Measurements from ENCODE around the gene FAM180A. TPM values are rescaled to one million over a fixed set of nuclear protein-coding genes. Genes with fewer than 3 reads are reported as not detected.

The FAM180A gene
- total and polyA plus RNA-seq, 9 of the 15 experiments (the other 6 are each of a cell fraction or from before 2014, with no cell fraction given), result not detected

GRCh38 chr7:135756191-135756590 lies 7.6 kb upstream of the FAM180A start (continued):
- TF ChIP-seq SMARCB1 (IDR thresholded peaks at IDR 0.05; ENCODE audit: insufficient read length, low read depth) (no peak), ARID4B (CRISPR knock-in tag; IDR thresholded peaks at IDR 0.05) (no peak), SMARCC2 (IDR thresholded peaks at IDR 0.05; ENCODE audit: low read depth) (no peak), BCOR (IDR thresholded peaks at IDR 0.05) (no peak), POLR2AphosphoS5 (IDR thresholded peaks at IDR 0.05; ENCODE audit: control insufficient read depth, insufficient read depth, low read depth, low read length) (no peak), TOE1 (IDR thresholded peaks at IDR 0.05; ENCODE audit: borderline replicate concordance) (no peak), TOE1 (CRISPR knock-in tag; IDR thresholded peaks at IDR 0.05; ENCODE audit: borderline replicate concordance, low read depth) (no peak)

- no peak for ATAC-seq
- FAIRE-seq, result no peak
- POLR2A ChIA-PET, result interaction anchor here (1.1 to 1.5 kb wide), 2 partner anchors 11 to 15 kb away, joined by 3 to 4 read pairs; no protein-coding TSS in a partner anchor
- TF ChIP-seq, protein P1, sequence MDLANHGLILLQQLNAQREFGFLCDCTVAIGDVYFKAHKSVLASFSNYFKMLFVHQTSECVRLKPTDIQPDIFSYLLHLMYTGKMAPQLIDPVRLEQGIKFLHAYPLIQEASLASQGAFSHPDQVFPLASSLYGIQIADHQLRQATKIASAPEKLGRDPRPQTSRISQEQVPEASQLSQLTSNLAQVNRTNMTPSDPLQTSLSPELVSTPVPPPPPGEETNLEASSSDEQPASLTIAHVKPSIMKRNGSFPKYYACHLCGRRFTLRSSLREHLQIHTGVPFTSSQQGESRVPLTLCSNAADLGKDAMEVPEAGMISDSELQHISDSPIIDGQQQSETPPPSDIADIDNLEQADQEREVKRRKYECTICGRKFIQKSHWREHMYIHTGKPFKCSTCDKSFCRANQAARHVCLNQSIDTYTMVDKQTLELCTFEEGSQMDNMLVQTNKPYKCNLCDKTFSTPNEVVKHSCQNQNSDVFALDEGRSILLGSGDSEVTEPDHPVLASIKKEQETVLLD (IDR thresholded peaks at IDR 0.05), result no peak
- TF ChIP-seq CCAR2 (IDR thresholded peaks at IDR 0.05; ENCODE audit: low read depth, low read length) (no peak), CBX3 (IDR thresholded peaks at IDR 0.05; ENCODE audit: borderline replicate concordance in 1 of 2, low read length in 2 of 2) (no peak), ZNF311 (CRISPR knock-in tag; IDR thresholded peaks at IDR 0.05) (no peak)
- TF ChIP-seq, protein P2, sequence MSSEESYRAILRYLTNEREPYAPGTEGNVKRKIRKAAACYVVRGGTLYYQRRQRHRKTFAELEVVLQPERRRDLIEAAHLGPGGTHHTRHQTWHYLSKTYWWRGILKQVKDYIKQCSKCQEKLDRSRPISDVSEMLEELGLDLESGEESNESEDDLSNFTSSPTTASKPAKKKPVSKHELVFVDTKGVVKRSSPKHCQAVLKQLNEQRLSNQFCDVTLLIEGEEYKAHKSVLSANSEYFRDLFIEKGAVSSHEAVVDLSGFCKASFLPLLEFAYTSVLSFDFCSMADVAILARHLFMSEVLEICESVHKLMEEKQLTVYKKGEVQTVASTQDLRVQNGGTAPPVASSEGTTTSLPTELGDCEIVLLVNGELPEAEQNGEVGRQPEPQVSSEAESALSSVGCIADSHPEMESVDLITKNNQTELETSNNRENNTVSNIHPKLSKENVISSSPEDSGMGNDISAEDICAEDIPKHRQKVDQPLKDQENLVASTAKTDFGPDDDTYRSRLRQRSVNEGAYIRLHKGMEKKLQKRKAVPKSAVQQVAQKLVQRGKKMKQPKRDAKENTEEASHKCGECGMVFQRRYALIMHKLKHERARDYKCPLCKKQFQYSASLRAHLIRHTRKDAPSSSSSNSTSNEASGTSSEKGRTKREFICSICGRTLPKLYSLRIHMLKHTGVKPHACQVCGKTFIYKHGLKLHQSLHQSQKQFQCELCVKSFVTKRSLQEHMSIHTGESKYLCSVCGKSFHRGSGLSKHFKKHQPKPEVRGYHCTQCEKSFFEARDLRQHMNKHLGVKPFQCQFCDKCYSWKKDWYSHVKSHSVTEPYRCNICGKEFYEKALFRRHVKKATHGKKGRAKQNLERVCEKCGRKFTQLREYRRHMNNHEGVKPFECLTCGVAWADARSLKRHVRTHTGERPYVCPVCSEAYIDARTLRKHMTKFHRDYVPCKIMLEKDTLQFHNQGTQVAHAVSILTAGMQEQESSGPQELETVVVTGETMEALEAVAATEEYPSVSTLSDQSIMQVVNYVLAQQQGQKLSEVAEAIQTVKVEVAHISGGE (CRISPR knock-in tag; IDR thresholded peaks at IDR 0.05), result no peak
Observed at GRCh38 chr7:135755351-135755753, 6.7 kb upstream of the FAM180A start.

More at GRCh38 chr7:135755351-135755753, 6.7 kb upstream of the FAM180A start:
- no peak for DNase-seq (ENCODE audit: extremely low read depth in 1 of 4, low spot score in 3 of 4)
- H3K79me2 ChIP-seq (ENCODE audit: control insufficient read depth, insufficient read depth, low read length), result no peaks in the 10 kb centered on the region
- WGBS (ENCODE audit: insufficient coverage, low coverage, missing lambda C conversion rate), result under 1% methylated on average over 11 of the region's 11 CpGs
- no peak overlapping the region for H3K4me2 ChIP-seq (ENCODE audit: insufficient read depth, low read length)
- CTCF ChIA-PET (ENCODE audit: low intra/inter-chr PET ratio), result no interaction called here
- in situ Hi-C loops (cut with MboI), result no loop called here
- no peaks in the 10 kb centered on the region for H3K4me1 ChIP-seq (replicated peaks in 1 of 2; ENCODE audit: control insufficient read depth in 2 of 2, insufficient read depth in 2 of 2, low read length in 2 of 2)
- no peak overlapping the region for H3K9ac ChIP-seq (ENCODE audit: insufficient read depth in 1 of 2, low read depth in 2 of 2, low read length in 2 of 2)
- H2AFZ ChIP-seq (ENCODE audit: low read depth, low read length), result no peak overlapping the region
- no peaks in the 10 kb centered on the region for H3K36me3 ChIP-seq (ENCODE audit: control insufficient read depth, insufficient read depth, low read length)
- 0 out of 2 replicates have a peak, but pooled peaks cover 5% of the 10 kb centered on the region for H3K9me3 ChIP-seq (replicated peaks; ENCODE audit: control insufficient read depth, insufficient read depth, low read depth, low read length)
- H3K4me3 ChIP-seq, result no peak overlapping the region
- intact Hi-C loops (cut with micrococcal nuclease), result no loop called here
- H3K27ac ChIP-seq (ENCODE audit: extremely low read depth, low read depth, low read length), result no peak overlapping the region
- H3K9me1 ChIP-seq (ENCODE audit: control insufficient read depth, insufficient read depth, low read length), result no peaks in the 10 kb centered on the region
- peaks cover 63 to 64% of the 10 kb centered on the region in 2 experiments for H3K27me3 ChIP-seq (ENCODE audit: control insufficient read depth in 2 of 2, insufficient read depth in 2 of 2, low read length in 2 of 2)
- BruUV-seq (replicated peaks), result no TSS peak
- H4K20me1 ChIP-seq (replicated peaks; ENCODE audit: control insufficient read depth, insufficient read depth, low read length), result no peaks in the 10 kb centered on the region

Data from K562 (cell line).